H1 (cell line): Measurements from ENCODE around the gene FAM120B. TPM values are rescaled to one million over a fixed set of nuclear protein-coding genes. Genes with fewer than 3 reads are reported as not detected.

Experiments used
- CTCF ChIA-PET: fragments of 300-600 bp; sonication (Branson Sonifier 250); formaldehyde crosslinking; loops from one replicate; lab custom pipeline; 2021; ENCODE audit not compliant: partially characterized antibody; lab: Charles Lee
- POLR2A ChIA-PET: fragments of 300-600 bp; sonication (Branson Sonifier 250); formaldehyde crosslinking; loops from one replicate; lab custom pipeline; 2021; ENCODE audit warnings: inconsistent platforms; ENCODE audit not compliant: partially characterized antibody; lab: Charles Lee
- DNase-seq, 2 experiments: peaks; one replicate each; pipeline versions ENCODE4 v3.0.0 to v3.0.0-alpha.2; 2010 to 2022; ENCODE audit warnings: low spot score in 2 of 2, low read depth in 1 of 2, mixed read lengths in 1 of 2
- FAIRE-seq: peaks from 2 replicates; lab custom pipeline; 2011; peaks lifted over from hg19 to GRCh38; lab: Jason Lieb, UNC
- H2AFZ ChIP-seq: 2 replicates; pipeline ENCODE4 v1.8.1; 2012; ENCODE audit warnings: low read length, inconsistent platforms
- H2AK5ac ChIP-seq: 2 replicates; pipeline ENCODE4 v1.6.1; 2013; ENCODE audit warnings: low read depth, low read length
- H2BK120ac ChIP-seq: replicated peaks from 2 replicates; pipeline ENCODE3; 2013; ENCODE audit warnings: low read depth, low read length, inconsistent platforms
- H2BK12ac ChIP-seq: 2 replicates; pipeline ENCODE4 v1.6.1; 2013; ENCODE audit warnings: low read depth, low read length
- H2BK15ac ChIP-seq: 2 replicates; pipeline ENCODE4 v1.6.1; 2013; ENCODE audit warnings: low read length
- H2BK20ac ChIP-seq: 2 replicates; pipeline ENCODE4 v1.6.1; 2013; ENCODE audit warnings: low read length
- H2BK5ac ChIP-seq: 2 replicates; pipeline ENCODE4 v1.6.1; 2013; ENCODE audit warnings: low read depth, low read length
- H3K14ac ChIP-seq: 2 replicates; pipeline ENCODE4 v1.6.1; 2013; ENCODE audit warnings: inconsistent platforms; ENCODE audit not compliant: insufficient read length
- H3K18ac ChIP-seq: 2 replicates; pipeline ENCODE4 v1.6.1; 2013; ENCODE audit warnings: low read length; ENCODE audit errors: extremely low read depth
- H3K23ac ChIP-seq: 2 replicates; pipeline ENCODE4 v1.6.1; 2013; ENCODE audit warnings: inconsistent platforms; ENCODE audit not compliant: insufficient read length
- H3K23me2 ChIP-seq: 2 replicates; pipeline ENCODE4 v1.6.1; 2013; ENCODE audit warnings: low read depth, low read length
- H3K27ac ChIP-seq: 2 replicates; pipeline ENCODE4 v1.6.1; 2011; ENCODE audit warnings: low read depth, low read length, inconsistent platforms
- H3K27me3 ChIP-seq, 4 experiments: replicated peaks in 1 of 4; 1 replicate in 1 of 4; 2 replicates in 3 of 4; pipeline versions ENCODE4 v1.6.1 to v1.8.1; 2011 to 2013; ENCODE audit warnings: low read length in 3 of 4, mild to moderate bottlenecking in 3 of 4, inconsistent platforms in 2 of 4, mixed read lengths in 2 of 4, moderate library complexity in 1 of 4; ENCODE audit not compliant: control insufficient read depth in 3 of 4, insufficient read depth in 3 of 4; ENCODE audit errors: extremely low read depth in 1 of 4
- H3K36me3 ChIP-seq, 4 experiments: 2 replicates each; pipeline versions ENCODE4 v1.6.1 to v1.8.1; 2011 to 2013; ENCODE audit warnings: mild to moderate bottlenecking in 4 of 4, low read length in 3 of 4, moderate library complexity in 2 of 4, control low read depth in 1 of 4, inconsistent platforms in 1 of 4; ENCODE audit not compliant: insufficient read depth in 4 of 4, control insufficient read depth in 2 of 4
- H3K4ac ChIP-seq: replicated peaks from 2 replicates; pipeline ENCODE3; 2013; ENCODE audit warnings: low read length, low read depth, mixed read lengths, inconsistent platforms; ENCODE audit not compliant: insufficient read length
- H3K4me1 ChIP-seq, 4 experiments: replicated peaks in 1 of 4; 1 replicate in 1 of 4; 2 replicates in 3 of 4; pipeline versions ENCODE4 v1.6.1 to v1.8.1; 2011 to 2013; ENCODE audit warnings: low read length in 3 of 4, inconsistent platforms in 2 of 4, mixed read lengths in 1 of 4; ENCODE audit not compliant: insufficient read depth in 4 of 4, control insufficient read depth in 3 of 4
- H3K4me2 ChIP-seq, 2 experiments: 2 replicates each; pipeline versions ENCODE4 v1.6.1 to v1.8.1; 2011 to 2013; ENCODE audit warnings: low read depth in 2 of 2, low read length in 2 of 2, control low read depth in 1 of 2, inconsistent platforms in 1 of 2, mild to moderate bottlenecking in 1 of 2; ENCODE audit not compliant: insufficient read depth in 1 of 2
- H3K4me3 ChIP-seq, 4 experiments: fragments of 200-600, 300-600 bp in 1 of 4; sonication (generic), shearing (Covaris generic), sonication (Bioruptor Twin) in 1 of 4; 2 replicates each; pipeline versions ENCODE4 v1.5.1 to v1.8.1; 2011 to 2016; ENCODE audit warnings: low read length in 4 of 4, low read depth in 3 of 4, control low read depth in 2 of 4, inconsistent platforms in 2 of 4, mild to moderate bottlenecking in 2 of 4, mixed read lengths in 1 of 4, moderate library complexity in 1 of 4; ENCODE audit not compliant: insufficient read depth in 2 of 4; ENCODE audit errors: extremely low read depth in 1 of 4
- H3K56ac ChIP-seq: replicated peaks from 2 replicates; pipeline ENCODE3; 2013; ENCODE audit warnings: low read depth, mild to moderate bottlenecking, mixed read lengths, low read length, inconsistent platforms; ENCODE audit not compliant: insufficient read length
- H3K79me1 ChIP-seq: 2 replicates; pipeline ENCODE4 v1.6.1; 2013; ENCODE audit warnings: low read depth, low read length, control low read depth
- H3K79me2 ChIP-seq, 2 experiments: 2 replicates each; pipeline versions ENCODE4 v1.6.1 to v1.8.1; 2012 to 2013; ENCODE audit warnings: low read length in 2 of 2, mild to moderate bottlenecking in 2 of 2, inconsistent platforms in 1 of 2; ENCODE audit not compliant: insufficient read depth in 2 of 2, control insufficient read depth in 1 of 2
- H3K9ac ChIP-seq, 4 experiments: replicated peaks in 1 of 4; 1 replicate in 1 of 4; 2 replicates in 3 of 4; pipeline versions ENCODE4 v1.6.1 to v1.8.1; 2011 to 2013; ENCODE audit warnings: low read depth in 3 of 4, low read length in 3 of 4, control low read depth in 2 of 4, mild to moderate bottlenecking in 2 of 4, moderate library complexity in 2 of 4, inconsistent platforms in 1 of 4; ENCODE audit errors: extremely low read depth in 1 of 4
- H3K9me3 ChIP-seq, 2 experiments: 2 replicates each; pipeline versions ENCODE4 v1.6.1 to v1.8.1; 2012 to 2013; ENCODE audit warnings: mild to moderate bottlenecking in 2 of 2, moderate library complexity in 2 of 2, control low read depth in 1 of 2, inconsistent platforms in 1 of 2, low read depth in 1 of 2, low read length in 1 of 2, mixed read lengths in 1 of 2; ENCODE audit not compliant: insufficient read depth in 2 of 2
- H4K20me1 ChIP-seq, 2 experiments: replicated peaks in 1 of 2; 2 replicates each; pipeline versions ENCODE3 to v1.8.1; 2011 to 2013; ENCODE audit warnings: inconsistent platforms in 2 of 2, low read length in 2 of 2, mild to moderate bottlenecking in 1 of 2; ENCODE audit not compliant: insufficient read depth in 2 of 2, control insufficient read depth in 1 of 2
- H4K5ac ChIP-seq: 2 replicates; pipeline ENCODE4 v1.6.1; 2013; ENCODE audit warnings: low read length, low read depth, mixed read lengths, inconsistent platforms; ENCODE audit not compliant: insufficient read length
- H4K8ac ChIP-seq: 2 replicates; pipeline ENCODE4 v1.8.0; 2013; ENCODE audit warnings: mild to moderate bottlenecking, moderate library complexity, low read length, inconsistent platforms; ENCODE audit not compliant: insufficient read depth; ENCODE audit errors: extremely low read depth
- H4K91ac ChIP-seq: replicated peaks from 2 replicates; pipeline ENCODE3; 2013; ENCODE audit warnings: low read length, mixed read lengths, inconsistent platforms; ENCODE audit not compliant: insufficient read length
- ASH2L ChIP-seq: fragments of 200-600, 300-600 bp; sonication (generic); IDR thresholded peaks from one replicate; pipeline ENCODE4 v1.7.1; 2017; ENCODE audit warnings: low read length
- GTF2F1 ChIP-seq: IDR thresholded peaks from 2 replicates; pipeline ENCODE4 v1.6.1; 2012; ENCODE audit warnings: low read depth, low read length, improper control_type of control experiment, borderline replicate concordance
- JUND ChIP-seq: IDR thresholded peaks from 2 replicates; pipeline ENCODE4 v1.6.1; 2011; ENCODE audit warnings: mild to moderate bottlenecking, improper control_type of control experiment, low read length
- KDM1A ChIP-seq: fragments of 200-600, 300-600 bp; sonication (generic); IDR thresholded peaks from 2 replicates; pipeline ENCODE4 v1.7.1; 2016; ENCODE audit warnings: mild to moderate bottlenecking, low read length, borderline replicate concordance
- KDM5A ChIP-seq: fragments of 200-600 bp; IDR thresholded peaks from 2 replicates; pipeline ENCODE4 v1.7.1; 2012; ENCODE audit warnings: mild to moderate bottlenecking, low read length, inconsistent platforms, mixed read lengths
- NRF1 ChIP-seq: IDR thresholded peaks from 2 replicates; pipeline ENCODE4 v1.6.1; 2011; ENCODE audit warnings: mild to moderate bottlenecking, low read depth, low read length, improper control_type of control experiment
- POLR2AphosphoS5 ChIP-seq: IDR thresholded peaks from 2 replicates; pipeline ENCODE4 v1.6.1; 2011; ENCODE audit warnings: low read depth, low read length
- RAD21 ChIP-seq, 2 experiments: IDR thresholded peaks in 1 of 2; conservative IDR thresholded peaks in 1 of 2; 2 replicates each; pipeline ENCODE4 v1.6.1; 2011; ENCODE audit warnings: low read depth in 2 of 2, low read length in 2 of 2, improper control_type of control experiment in 1 of 2, inconsistent platforms in 1 of 2, mild to moderate bottlenecking in 1 of 2, moderate library complexity in 1 of 2
- RNF2 ChIP-seq: fragments of 200-900, 300-1000 bp; sonication (generic); IDR thresholded peaks from 2 replicates; pipeline ENCODE4 v1.7.1; 2016; ENCODE audit warnings: borderline replicate concordance, low read depth, mild to moderate bottlenecking, antibody characterized with exemption, low read length; ENCODE audit not compliant: poor library complexity, severe bottlenecking; ENCODE audit errors: missing control alignments
- RXRA ChIP-seq: IDR thresholded peaks from 2 replicates; pipeline ENCODE4 v1.6.1; 2011; ENCODE audit warnings: low read depth, mild to moderate bottlenecking, low read length, moderate library complexity; ENCODE audit not compliant: insufficient read depth
- SIRT6 ChIP-seq: IDR thresholded peaks from one replicate; pipeline ENCODE4 v1.7.1; 2012; ENCODE audit warnings: low read length, inconsistent platforms
- SRF ChIP-seq: IDR thresholded peaks from 2 replicates; pipeline ENCODE4 v1.6.1; 2011; ENCODE audit warnings: mild to moderate bottlenecking, low read depth, low read length, moderate library complexity
- SUZ12 ChIP-seq: fragments of 200-600 bp; sonication (generic); IDR thresholded peaks from 2 replicates; pipeline ENCODE4 v1.6.1; 2012; ENCODE audit warnings: mild to moderate bottlenecking, inconsistent platforms, low read length, moderate library complexity, mixed read lengths
- TCF12 ChIP-seq: IDR thresholded peaks from 2 replicates; pipeline ENCODE4 v1.6.1; 2011; ENCODE audit warnings: low read depth, mild to moderate bottlenecking, low read length
- WGBS, 2 experiments: shearing (Covaris generic) in 1 of 2; methylation state at CpG; one replicate each; pipeline versions ENCODE4 v1.1.6 to v1.1.7; 2013 to 2015; ENCODE audit warnings: low lambda C conversion rate in 2 of 2, mixed read lengths in 2 of 2, inconsistent platforms in 1 of 2, low coverage in 1 of 2, missing lambda C conversion rate in 1 of 2; ENCODE audit not compliant: insufficient replicate concordance in 2 of 2, insufficient coverage in 1 of 2, insufficient read length in 1 of 2; ENCODE audit errors: extremely low coverage in 1 of 2, missing lambda C conversion rate in 1 of 2; 5-methylcytosine and 5-hydroxymethylcytosine counted together
- polyA plus RNA-seq, 7 experiments: library from polyadenylated mRNA; depleted of rRNA in 3 of 7; stranded (reverse) in 5 of 7; unstranded in 2 of 7; fragments of >200 nt in 5 of 7; fragments of 200-250 nt in 2 of 7; gene quantifications; 1 replicate in 5 of 7; 2 replicates in 1 of 7; 4 replicates in 1 of 7; pipeline versions ENCODE4 v1.2.1 to v1.2.3, GENCODE V29; 2011 to 2013; ENCODE audit warnings: missing spikeins in 2 of 7, mixed read lengths in 2 of 7
- total RNA-seq: library from RNA; stranded (reverse); fragmentation: NEBNext Ultra II Directional; extraction: Animal tissue kit (Norgen Biotek cat#: 25700); gene quantifications from 2 replicates; pipeline ENCODE4 v1.2.1, GENCODE V29; 2021

Gene FAM120B
- total and polyA plus RNA-seq, 2 of the 8 experiments (the other 6 are each of a cell fraction or from before 2014, with no cell fraction given): 5.1 to 12.5 TPM

- H3K56ac ChIP-seq: no peak overlapping the region
- no peaks in the 10 kb centered on the region; a peak in 1 of 7 replicates for H3K27me3 ChIP-seq
- DNase-seq (no peak), FAIRE-seq (no peak)
- H4K91ac ChIP-seq: no peak overlapping the region
- no peaks in the 10 kb centered on the region for H3K36me3 ChIP-seq
- no peaks in the 10 kb centered on the region for H3K23me2 ChIP-seq
- no peak overlapping the region for H2AK5ac ChIP-seq
- no peaks in the 10 kb centered on the region for H3K79me1 ChIP-seq
- no peak overlapping the region for H2BK20ac ChIP-seq
- H2BK15ac ChIP-seq: no peak overlapping the region
- no peaks in the 10 kb centered on the region for H4K20me1 ChIP-seq
- H3K4me3 ChIP-seq: no peak overlapping the region
- 89% methylated on average over 20 of the region's 22 CpGs; no CpG with 5 or more reads in 1 of the 2 experiments for WGBS, 2 experiments
- no peaks in the 10 kb centered on the region for H3K79me2 ChIP-seq
- H3K18ac ChIP-seq: no peak overlapping the region
- no peaks in the 10 kb centered on the region for H3K4me1 ChIP-seq
- no peak overlapping the region for H3K4me2 ChIP-seq
- ChIA-PET CTCF (interaction anchor here (0.6 to 2.8 kb wide), 3 partner anchors 9 to 443 kb away, joined by 3 to 14 read pairs (median 6); no protein-coding TSS in a partner anchor), POLR2A (interaction anchor here (1.2 kb wide), 1 partner anchor 23 kb away, joined by 3 read pairs; no protein-coding TSS in a partner anchor)
- no peak overlapping the region for H3K14ac ChIP-seq
- H2AFZ ChIP-seq: no peak overlapping the region
- no peak overlapping the region for H2BK12ac ChIP-seq
- H2BK120ac ChIP-seq: no peak overlapping the region
- H3K9me3 ChIP-seq: no peaks in the 10 kb centered on the region
- H4K8ac ChIP-seq: no peak overlapping the region
- no peak overlapping the region for H3K9ac ChIP-seq
- no peak overlapping the region for H3K27ac ChIP-seq
- no peak overlapping the region for H2BK5ac ChIP-seq
- H3K23ac ChIP-seq: no peak overlapping the region
- no peak overlapping the region for H4K5ac ChIP-seq
- no peak overlapping the region for H3K4ac ChIP-seq
- TF ChIP-seq ASH2L (no peak), RAD21 (IDR thresholded peaks at IDR 0.05 in 1 of 2, conservative IDR thresholded peaks at IDR 0.05 in 1 of 2; ENCODE audit: low read depth in 2 of 2, low read length in 2 of 2) (no peak), RNF2 (no peak), SRF (no peak), TCF12 (no peak), KDM5A (no peak), SIRT6 (no peak), RXRA (no peak), GTF2F1 (no peak), KDM1A (no peak), NRF1 (no peak), POLR2AphosphoS5 (no peak), SUZ12 (no peak), JUND (no peak)
These were observed 44.0 kb upstream of the FAM120B start for GRCh38 chr6:170262489-170263088.
